Lower leg skin (tissue), 4 donors: ENCODE data around the gene SKI. TPM values are rescaled to one million over a fixed set of nuclear protein-coding genes. Genes with fewer than 3 reads are reported as not detected.

Experiments
- DNase-seq, 2 donors: peaks; one replicate each; pipeline ENCODE4 v3.0.0-alpha.2; 2019; ENCODE audit warnings: low spot score in 2 of 2
- H3K4me3 ChIP-seq: fragments of 200-600 bp; sonication (generic); 2 replicates; pipeline ENCODE4 v1.5.1; 2017; ENCODE audit warnings: mild to moderate bottlenecking, low read depth; ENCODE audit not compliant: poor library complexity, severe bottlenecking
- POLR2A ChIP-seq, 2 donors: fragments of 450-650 bp; IDR thresholded peaks; one replicate each; pipeline ENCODE4 v1.6.1; 2016 to 2017; ENCODE audit warnings: antibody characterized with exemption in 2 of 2, mild to moderate bottlenecking in 1 of 2, moderate library complexity in 1 of 2
- WGBS, 2 donors: methylation state at CpG; one replicate each; pipeline ENCODE4 v1.1.5; 2018; 5-methylcytosine and 5-hydroxymethylcytosine counted together
- intact Hi-C: fragments of 100-400 bp; cut with DNase I; formaldehyde crosslinking; loops from one replicate; pipeline ENCODE4 v1.15.0; 2023; ENCODE audit warnings: low total_unique reads
- total RNA-seq, 4 donors: library from RNA; depleted of rRNA; stranded (reverse); fragments of >200 nt; gene quantifications; one replicate each; pipeline ENCODE4 v1.1.0, GENCODE V29; 2016
- TF ChIP-seq, protein P1 (sequence below), 3 donors: fragments of 450-650 bp; IDR thresholded peaks; one replicate each; pipeline ENCODE4 v1.5.1; 2016; ENCODE audit warnings: antibody characterized with exemption in 3 of 3, mild to moderate bottlenecking in 3 of 3, moderate library complexity in 2 of 3

The SKI gene
- total RNA-seq, 4 donors from 2014 or later: 67.3 to 80.8 (median 75.4) TPM

DNA sequence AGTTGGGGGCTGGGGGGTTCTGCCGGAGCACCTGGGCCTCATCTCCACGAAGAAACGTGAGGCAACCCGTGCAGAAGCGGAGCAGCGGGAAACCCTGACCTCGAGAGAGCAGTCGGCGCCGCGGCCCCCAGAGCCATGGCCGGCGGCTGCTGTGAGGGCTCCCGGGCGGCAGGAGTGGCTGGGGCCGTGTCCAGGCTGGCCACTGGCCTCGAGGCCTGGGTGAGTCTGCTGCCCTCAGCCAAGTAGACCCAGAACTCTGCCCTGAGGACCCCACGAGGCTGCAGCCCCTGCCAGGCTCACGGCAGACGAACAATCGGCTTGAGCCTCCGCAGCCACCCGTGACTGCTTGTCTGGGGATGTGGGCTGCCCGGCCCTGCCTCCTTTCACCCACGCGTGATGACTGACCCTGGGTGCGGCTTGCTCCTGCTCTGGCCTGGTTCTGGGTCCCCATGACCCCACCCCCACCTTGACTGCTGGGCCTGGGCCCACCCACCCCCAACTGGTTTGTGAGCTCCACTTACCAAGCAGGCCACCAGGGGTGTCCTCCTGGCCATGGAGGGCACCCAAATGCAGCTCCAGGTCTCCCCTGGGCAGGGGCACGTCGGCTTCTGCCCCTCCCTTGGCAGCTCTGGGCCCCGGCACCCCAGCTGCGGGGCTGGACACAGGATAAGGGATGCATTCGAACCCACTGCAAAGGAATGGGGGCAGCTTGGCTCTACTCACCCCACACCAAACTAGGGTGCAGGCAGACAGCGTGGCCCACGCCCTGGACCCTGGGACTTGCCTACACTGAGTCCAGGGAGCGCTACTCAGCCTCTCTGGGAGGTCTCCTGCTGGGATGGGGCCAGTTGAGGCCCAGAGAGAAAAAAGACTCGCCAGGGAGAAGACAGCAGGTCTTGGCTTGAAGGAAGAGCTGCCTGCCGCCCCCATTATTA is 129.1 kb downstream of the SKI start:
- intact Hi-C loops: no loop called here
- WGBS, 2 donors: 85 to 87% methylated on average over 17 to 36 of the region's 37 CpGs
- DNase-seq: peak in 1 of 2 donors; percentile 68
- H3K4me3 ChIP-seq: no peak overlapping the region
- no peak for TF ChIP-seq POLR2A (IDR thresholded peaks at IDR 0.05)
- TF ChIP-seq, protein P1, sequence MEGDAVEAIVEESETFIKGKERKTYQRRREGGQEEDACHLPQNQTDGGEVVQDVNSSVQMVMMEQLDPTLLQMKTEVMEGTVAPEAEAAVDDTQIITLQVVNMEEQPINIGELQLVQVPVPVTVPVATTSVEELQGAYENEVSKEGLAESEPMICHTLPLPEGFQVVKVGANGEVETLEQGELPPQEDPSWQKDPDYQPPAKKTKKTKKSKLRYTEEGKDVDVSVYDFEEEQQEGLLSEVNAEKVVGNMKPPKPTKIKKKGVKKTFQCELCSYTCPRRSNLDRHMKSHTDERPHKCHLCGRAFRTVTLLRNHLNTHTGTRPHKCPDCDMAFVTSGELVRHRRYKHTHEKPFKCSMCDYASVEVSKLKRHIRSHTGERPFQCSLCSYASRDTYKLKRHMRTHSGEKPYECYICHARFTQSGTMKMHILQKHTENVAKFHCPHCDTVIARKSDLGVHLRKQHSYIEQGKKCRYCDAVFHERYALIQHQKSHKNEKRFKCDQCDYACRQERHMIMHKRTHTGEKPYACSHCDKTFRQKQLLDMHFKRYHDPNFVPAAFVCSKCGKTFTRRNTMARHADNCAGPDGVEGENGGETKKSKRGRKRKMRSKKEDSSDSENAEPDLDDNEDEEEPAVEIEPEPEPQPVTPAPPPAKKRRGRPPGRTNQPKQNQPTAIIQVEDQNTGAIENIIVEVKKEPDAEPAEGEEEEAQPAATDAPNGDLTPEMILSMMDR (IDR thresholded peaks at IDR 0.05): no peak

- intact Hi-C loops: no loop called here
- no peak overlapping the region for H3K4me3 ChIP-seq
- DNase-seq: peak in 1 of 2 donors; percentile 58
- 88 to 93% methylated on average over 11 of the region's 13 CpGs for WGBS, 2 donors
- TF ChIP-seq POLR2A (IDR thresholded peaks at IDR 0.05): no peak
- TF ChIP-seq, protein P1 (IDR thresholded peaks at IDR 0.05): no peak
Measured at GRCh38 chr1:2358072-2358471, 130.0 kb downstream of the SKI start.

DNA sequence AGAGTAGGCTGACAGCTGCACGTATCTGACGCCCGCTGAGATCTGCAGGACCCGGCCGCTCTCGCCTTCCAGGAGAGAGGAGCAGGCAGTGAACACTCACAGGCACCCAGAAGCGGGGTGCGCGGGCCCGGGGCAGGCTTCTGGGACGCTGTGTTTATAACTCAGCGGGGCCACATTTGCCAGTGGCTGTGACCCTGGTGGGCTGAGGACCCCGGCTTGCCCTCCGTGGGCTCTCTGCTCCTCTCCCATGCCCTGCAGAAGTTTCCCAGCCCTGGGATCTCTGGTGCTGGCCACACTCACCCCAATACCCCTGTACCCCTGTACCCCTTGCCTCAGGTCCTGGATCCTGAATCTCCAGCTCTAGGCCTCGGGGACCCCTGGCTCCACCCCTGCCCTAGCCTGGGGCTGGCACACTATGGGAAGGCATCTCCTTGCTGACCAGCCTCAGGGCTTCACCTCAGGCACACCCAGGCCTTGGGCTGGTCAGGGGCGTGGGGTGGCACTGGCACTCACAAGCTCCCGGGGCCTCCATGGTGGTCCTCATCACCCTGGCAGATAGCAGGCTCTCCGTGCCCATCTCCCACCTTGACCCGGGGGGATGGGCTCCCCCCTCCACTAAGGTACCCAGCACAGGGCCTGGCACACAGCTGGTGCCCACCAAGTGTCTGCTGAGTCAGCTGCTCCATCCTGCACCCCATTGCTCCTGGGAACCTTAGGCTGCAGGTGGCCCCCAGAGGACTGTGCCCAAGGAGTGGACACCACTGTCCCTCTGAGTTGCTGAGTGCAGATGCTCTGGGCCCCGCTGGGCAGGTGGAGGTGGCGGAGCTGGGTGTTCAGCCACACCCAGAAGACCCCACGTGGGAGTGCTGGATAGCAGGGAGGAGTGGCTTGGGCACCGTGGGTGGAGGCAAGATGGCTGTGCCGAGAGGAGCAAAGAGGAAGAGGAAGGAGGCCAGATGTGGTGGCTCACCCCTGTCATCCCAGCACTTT is 130.8 kb downstream of the SKI start:
- TF ChIP-seq, protein P1 (IDR thresholded peaks at IDR 0.05): no peak
- no peak for TF ChIP-seq POLR2A (IDR thresholded peaks at IDR 0.05)
- intact Hi-C loops: no loop called here
- peak in 1 of 2 donors; percentile 72 for DNase-seq
- H3K4me3 ChIP-seq: no peak overlapping the region
- 82% methylated on average over 20 to 21 of the region's 24 CpGs for WGBS, 2 donors

Other genes starting within 250 kb of the SKI start
- gene CFAP74, start 224.5 kb upstream of the SKI start, total RNA-seq: under 1 TPM in 1 of 4 donors, not detected in 3; 0.10 TPM
- gene GABRD, start 209.0 kb upstream of the SKI start, total RNA-seq: 1 to 10 TPM in 3 of 4 donors, not detected in 1; 1.1 to 5.1 (median 2.0) TPM
- 10 to 100 TPM; 25.9 to 32.2 (median 26.8) TPM for gene PRKCZ, start 177.9 kb upstream of the SKI start, total RNA-seq
- 10 to 100 TPM; 29.8 to 48.0 (median 45.6) TPM for gene FAAP20, start 33.5 kb upstream of the SKI start, total RNA-seq
- 1 to 10 TPM; 5.7 to 9.7 (median 7.1) TPM for gene MORN1, start 163.2 kb downstream of the SKI start, total RNA-seq
- 100 to 1,000 TPM in 1 of 4 donors, 10 to 100 TPM in 3; 67.4 to 114 (median 70.7) TPM for gene RER1, start 163.5 kb downstream of the SKI start, total RNA-seq
- gene PEX10, start 184.2 kb downstream of the SKI start, total RNA-seq: 10 to 100 TPM; 18.3 to 35.9 (median 27.7) TPM
- gene PLCH2, start 248.0 kb downstream of the SKI start, total RNA-seq: 100 to 1,000 TPM in 2 of 4 donors, 10 to 100 TPM in 2; 83.2 to 170 (median 115) TPM